ENCODE results near the gene TCP1.

Gene TCP1

DNA sequence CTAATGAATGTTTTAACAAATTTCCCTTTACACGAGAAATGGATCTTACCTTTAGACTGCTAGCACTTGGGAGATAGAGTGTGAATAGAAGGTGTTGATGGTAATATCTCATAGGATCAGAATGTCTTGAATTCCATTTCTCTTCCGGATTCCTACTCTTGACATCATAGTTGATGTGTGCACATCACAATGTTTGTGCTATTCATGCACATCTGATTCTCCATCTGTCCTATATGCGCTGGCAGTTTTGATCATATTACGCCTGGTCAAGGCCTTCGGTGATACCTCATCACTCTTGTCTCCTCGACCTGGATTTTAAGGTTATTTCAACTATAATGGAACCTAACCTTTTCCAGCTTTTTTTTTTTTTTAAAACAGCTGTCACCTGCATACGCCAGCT lies 44.3 kb downstream of the TCP1 start:
- H3K4me3 ChIP-seq (ENCODE audit: low read length) = no peak overlapping the region
- H3K4me1 ChIP-seq (ENCODE audit: low read length) = no peaks in the 10 kb centered on the region
- H2AFZ ChIP-seq (ENCODE audit: low read length) = no peak overlapping the region
- no peaks in the 10 kb centered on the region for H4K20me1 ChIP-seq (ENCODE audit: insufficient read depth, low read length)
- H3K27me3 ChIP-seq (replicated peaks; ENCODE audit: insufficient read depth, low read length) = no peaks in the 10 kb centered on the region
- H3K27ac ChIP-seq (ENCODE audit: low read length) = no peak overlapping the region
- no peak for TF ChIP-seq EZH2 (optimal IDR thresholded peaks at IDR 0.05; ENCODE audit: low read depth, low read length)
- TF ChIP-seq, protein P1, sequence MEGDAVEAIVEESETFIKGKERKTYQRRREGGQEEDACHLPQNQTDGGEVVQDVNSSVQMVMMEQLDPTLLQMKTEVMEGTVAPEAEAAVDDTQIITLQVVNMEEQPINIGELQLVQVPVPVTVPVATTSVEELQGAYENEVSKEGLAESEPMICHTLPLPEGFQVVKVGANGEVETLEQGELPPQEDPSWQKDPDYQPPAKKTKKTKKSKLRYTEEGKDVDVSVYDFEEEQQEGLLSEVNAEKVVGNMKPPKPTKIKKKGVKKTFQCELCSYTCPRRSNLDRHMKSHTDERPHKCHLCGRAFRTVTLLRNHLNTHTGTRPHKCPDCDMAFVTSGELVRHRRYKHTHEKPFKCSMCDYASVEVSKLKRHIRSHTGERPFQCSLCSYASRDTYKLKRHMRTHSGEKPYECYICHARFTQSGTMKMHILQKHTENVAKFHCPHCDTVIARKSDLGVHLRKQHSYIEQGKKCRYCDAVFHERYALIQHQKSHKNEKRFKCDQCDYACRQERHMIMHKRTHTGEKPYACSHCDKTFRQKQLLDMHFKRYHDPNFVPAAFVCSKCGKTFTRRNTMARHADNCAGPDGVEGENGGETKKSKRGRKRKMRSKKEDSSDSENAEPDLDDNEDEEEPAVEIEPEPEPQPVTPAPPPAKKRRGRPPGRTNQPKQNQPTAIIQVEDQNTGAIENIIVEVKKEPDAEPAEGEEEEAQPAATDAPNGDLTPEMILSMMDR (IDR thresholded peaks at IDR 0.05; ENCODE audit: low read length) = no peak
- no peak for TF ChIP-seq EZH2phosphoT487 (IDR thresholded peaks at IDR 0.05; ENCODE audit: low read length)
- no peak overlapping the region for H3K9ac ChIP-seq (ENCODE audit: low read length)
- no peaks in the 10 kb centered on the region for H3K36me3 ChIP-seq (replicated peaks; ENCODE audit: insufficient read depth, low read length)
- H3K9me2 ChIP-seq (replicated peaks; ENCODE audit: insufficient read depth, low read length) = no peaks in the 10 kb centered on the region
- no peaks in the 10 kb centered on the region for H3F3A ChIP-seq (ENCODE audit: insufficient read depth, low read length)
- peaks cover 36% of the 10 kb centered on the region for H3K79me2 ChIP-seq (ENCODE audit: low read length)
- no peak overlapping the region for H3K4me2 ChIP-seq (ENCODE audit: low read depth, low read length)
- no peak for DNase-seq
- H3K9me3 ChIP-seq (replicated peaks; ENCODE audit: insufficient read depth, low read length) = no peaks in the 10 kb centered on the region

- no peak for DNase-seq
- Histone ChIP-seq H3K4me1 (ENCODE audit: low read length) (no peaks in the 10 kb centered on the region), H3F3A (ENCODE audit: insufficient read depth, low read length) (no peaks in the 10 kb centered on the region), H3K79me2 (ENCODE audit: low read length) (peaks cover 62% of the 10 kb centered on the region), H3K27me3 (replicated peaks; ENCODE audit: insufficient read depth, low read length) (no peaks in the 10 kb centered on the region), H3K36me3 (replicated peaks; ENCODE audit: insufficient read depth, low read length) (no peaks in the 10 kb centered on the region), H3K9me2 (replicated peaks; ENCODE audit: insufficient read depth, low read length) (no peaks in the 10 kb centered on the region), H3K9ac (ENCODE audit: low read length) (no peak overlapping the region), H3K27ac (ENCODE audit: low read length) (no peak overlapping the region), H2AFZ (ENCODE audit: low read length) (no peak overlapping the region), H4K20me1 (ENCODE audit: insufficient read depth, low read length) (no peaks in the 10 kb centered on the region), H3K4me2 (ENCODE audit: low read depth, low read length) (no peak overlapping the region), H3K9me3 (replicated peaks; ENCODE audit: insufficient read depth, low read length) (no peaks in the 10 kb centered on the region), H3K4me3 (ENCODE audit: low read length) (no peak overlapping the region)
- TF ChIP-seq, protein P1 (IDR thresholded peaks at IDR 0.05; ENCODE audit: low read length) = no peak
- TF ChIP-seq EZH2 (optimal IDR thresholded peaks at IDR 0.05; ENCODE audit: low read depth, low read length) = no peak
- no peak for TF ChIP-seq EZH2phosphoT487 (IDR thresholded peaks at IDR 0.05; ENCODE audit: low read length)
Observed at GRCh38 chr6:159742165-159742564, 47.2 kb downstream of the TCP1 start.

GRCh38 chr6:159739341-159739740 lies 50.1 kb downstream of the TCP1 start:
- H3K9me3 ChIP-seq (replicated peaks; ENCODE audit: insufficient read depth, low read length) = no peaks in the 10 kb centered on the region
- H2AFZ ChIP-seq (ENCODE audit: low read length) = no peak overlapping the region
- H3K4me3 ChIP-seq (ENCODE audit: low read length) = no peak overlapping the region
- DNase-seq = no peak
- TF ChIP-seq EZH2phosphoT487 (IDR thresholded peaks at IDR 0.05; ENCODE audit: low read length) (no peak), EZH2 (optimal IDR thresholded peaks at IDR 0.05; ENCODE audit: low read depth, low read length) (no peak)
- TF ChIP-seq, protein P1 (IDR thresholded peaks at IDR 0.05; ENCODE audit: low read length) = no peak
- H3K4me1 ChIP-seq (ENCODE audit: low read length) = no peaks in the 10 kb centered on the region
- no peaks in the 10 kb centered on the region for H3K9me2 ChIP-seq (replicated peaks; ENCODE audit: insufficient read depth, low read length)
- no peaks in the 10 kb centered on the region for H3K36me3 ChIP-seq (replicated peaks; ENCODE audit: insufficient read depth, low read length)
- no peak overlapping the region for H3K4me2 ChIP-seq (ENCODE audit: low read depth, low read length)
- H3F3A ChIP-seq (ENCODE audit: insufficient read depth, low read length) = no peaks in the 10 kb centered on the region
- H3K79me2 ChIP-seq (ENCODE audit: low read length) = peaks cover 73% of the 10 kb centered on the region
- H4K20me1 ChIP-seq (ENCODE audit: insufficient read depth, low read length) = no peaks in the 10 kb centered on the region; the same call in 1 of the 2 replicates
- no peaks in the 10 kb centered on the region for H3K27me3 ChIP-seq (replicated peaks; ENCODE audit: insufficient read depth, low read length)
- H3K9ac ChIP-seq (ENCODE audit: low read length) = no peak overlapping the region
- no peak overlapping the region for H3K27ac ChIP-seq (ENCODE audit: low read length)
